Panc1 (cell line): ENCODE measurements around the gene MRC2. TPM values are rescaled to one million over a fixed set of nuclear protein-coding genes. Genes with fewer than 3 reads are reported as not detected.

Experiments used
- ATAC-seq: fragments of 200-7000 bp; cut with Tn5 transposase; 2 replicates; pipeline ENCODE4 v1.9.1; 2020; ENCODE audit warnings: mild to moderate bottlenecking, moderate library complexity
- BruUV-seq: library from RNA; stranded (reverse); fragments of 400-500 nt; replicated peaks from 2 replicates; lab custom pipeline; 2021; lab: Mats Ljungman, UMichigan
- CTCF ChIA-PET: fragments of 300-600 bp; sonication (Branson Sonifier 250); formaldehyde crosslinking; loops from one replicate; lab custom pipeline; 2022; ENCODE audit warnings: antibody characterized with exemption; lab: Charles Lee
- POLR2A ChIA-PET: fragments of 300-600 bp; sonication (Branson Sonifier 250); formaldehyde crosslinking; loops from one replicate; lab custom pipeline; 2022; ENCODE audit warnings: antibody characterized with exemption; lab: Charles Lee
- DNase-seq: peaks from one replicate; pipeline ENCODE4 v3.0.0-alpha.2; 2010; ENCODE audit warnings: low read depth, low spot score
- H3K27ac ChIP-seq: 2 replicates; pipeline ENCODE4 v1.5.1; 2011; ENCODE audit warnings: mild to moderate bottlenecking, low read length, inconsistent platforms
- H3K27me3 ChIP-seq: fragments of 200-500 bp; sonication (Bioruptor generic); 2 replicates; pipeline ENCODE4 v1.6.0; 2014; ENCODE audit warnings: low read length, inconsistent platforms; ENCODE audit not compliant: control insufficient read depth, insufficient read depth
- H3K36me3 ChIP-seq: fragments of 200-500 bp; sonication (Bioruptor generic); 2 replicates; pipeline ENCODE4 v1.5.1; 2014; ENCODE audit warnings: inconsistent platforms, mild to moderate bottlenecking, low read length, moderate library complexity; ENCODE audit not compliant: control insufficient read depth, insufficient read depth
- H3K4me1 ChIP-seq: 2 replicates; pipeline ENCODE4 v1.5.1; 2011; ENCODE audit warnings: inconsistent platforms, mild to moderate bottlenecking, low read length, moderate library complexity; ENCODE audit not compliant: control insufficient read depth, insufficient read depth
- H3K4me3 ChIP-seq, 2 experiments: 2 replicates each; pipeline ENCODE4 v1.5.1; 2011 to 2012; ENCODE audit warnings: low read depth in 2 of 2, low read length in 2 of 2, mild to moderate bottlenecking in 2 of 2, inconsistent platforms in 1 of 2, moderate library complexity in 1 of 2
- H3K9me3 ChIP-seq: fragments of 200-500 bp; sonication (Bioruptor generic); 2 replicates; pipeline ENCODE4 v1.5.1; 2014; ENCODE audit warnings: low read depth, mild to moderate bottlenecking, inconsistent platforms, low read length, moderate library complexity; ENCODE audit not compliant: control insufficient read depth, insufficient read depth
- CTCF ChIP-seq: fragments of 450-650 bp; IDR thresholded peaks from 2 replicates; pipeline ENCODE4 v1.5.1; 2017; ENCODE audit warnings: mild to moderate bottlenecking
- POLR2AphosphoS5 ChIP-seq: IDR thresholded peaks from 2 replicates; pipeline ENCODE4 v1.6.1; 2012; ENCODE audit warnings: mild to moderate bottlenecking, low read depth, low read length, moderate library complexity
- REST ChIP-seq, 2 experiments: IDR thresholded peaks; 2 replicates each; pipeline ENCODE4 v1.6.1; 2011 to 2012; ENCODE audit warnings: low read depth in 2 of 2, control low read depth in 1 of 2, low read length in 1 of 2, mild to moderate bottlenecking in 1 of 2, moderate library complexity in 1 of 2; ENCODE audit not compliant: insufficient read depth in 1 of 2
- SIN3A ChIP-seq: IDR thresholded peaks from 2 replicates; pipeline ENCODE4 v1.6.1; 2012; ENCODE audit warnings: low read depth, mild to moderate bottlenecking, low read length, moderate library complexity, borderline replicate concordance; ENCODE audit not compliant: insufficient read depth
- TCF7L2 ChIP-seq: IDR thresholded peaks from 2 replicates; pipeline ENCODE4 v1.6.1; 2011; ENCODE audit warnings: mild to moderate bottlenecking, low read depth, low read length, inconsistent platforms
- in situ Hi-C: cut with HindIII; loops from 2 replicates; pipeline ENCODE4 v1.10.0; 2016; ENCODE audit warnings: low sequenced_read_pairs, low pct_unique_long_range_greater_than_20kb
- intact Hi-C: fragments of 100-400 bp; cut with micrococcal nuclease; formaldehyde crosslinking; loops from one replicate; pipeline ENCODE4 v1.10.0; 2022; ENCODE audit not compliant: unreplicated experiment
- total RNA-seq: library from RNA; stranded (reverse); gene quantifications from one replicate; pipeline ENCODE4 v1.2.1, GENCODE V29; 2021; ENCODE audit not compliant: unreplicated experiment

MRC2 gene
- total RNA-seq, 1 experiment from 2014 or later, result 120 TPM

- BruUV-seq, result TSS peak; percentile 8
- Histone ChIP-seq H3K27me3 (no peaks in the 10 kb centered on the region), H3K27ac (no peak overlapping the region), H3K9me3 (no peaks in the 10 kb centered on the region), H3K36me3 (peaks cover 3% of the 10 kb centered on the region; the same call in 1 of the 2 replicates), H3K4me3 (no peak overlapping the region), H3K4me1 (no peaks in the 10 kb centered on the region)
- ChIA-PET POLR2A (no interaction called here), CTCF (no interaction called here)
- DNase-seq, result no peak
- intact Hi-C loops, result no loop called here
- ATAC-seq, result no peak
- TF ChIP-seq SIN3A (no peak), TCF7L2 (no peak), REST (IDR thresholded peaks at IDR 0.05; ENCODE audit: insufficient read depth in 1 of 2, low read depth in 2 of 2, low read length in 1 of 2) (no peak), CTCF (no peak), POLR2AphosphoS5 (no peak)
- in situ Hi-C loops, result no loop called here
Measured at GRCh38 chr17:62599964-62600657, 27.4 kb upstream of the MRC2 start.

GRCh38 chr17:62600805-62601204 lies 26.7 kb upstream of the MRC2 start:
- Histone ChIP-seq H3K4me1 (no peaks in the 10 kb centered on the region), H3K36me3 (peaks cover 3% of the 10 kb centered on the region; the same call in 1 of the 2 replicates), H3K27ac (no peak overlapping the region), H3K4me3 (no peak overlapping the region), H3K27me3 (no peaks in the 10 kb centered on the region), H3K9me3 (no peaks in the 10 kb centered on the region)
- ChIA-PET CTCF (interaction anchor here (0.5 kb wide), 1 partner anchor 91 kb away, joined by 7 read pairs; no protein-coding TSS in a partner anchor), POLR2A (no interaction called here)
- no peak for ATAC-seq
- intact Hi-C loops, result no loop called here
- BruUV-seq, result no TSS peak
- DNase-seq, result no peak
- in situ Hi-C loops, result no loop called here
- TF ChIP-seq REST (IDR thresholded peaks at IDR 0.05; ENCODE audit: insufficient read depth in 1 of 2, low read depth in 2 of 2, low read length in 1 of 2) (no peak), SIN3A (no peak), POLR2AphosphoS5 (no peak), TCF7L2 (no peak)
